HepG2 (cell line): ENCODE results near the gene SYMPK. TPM values are rescaled to one million over a fixed set of nuclear protein-coding genes. Genes with fewer than 3 reads are reported as not detected.

Experiments used
- DNMT3B ChIP-seq: conservative IDR thresholded peaks from 2 replicates; pipeline ENCODE4 v1.6.1; 2016; ENCODE audit warnings: missing biosample characterization, control low read depth
- HNRNPH1 ChIP-seq: fragments of 200-400 bp; formaldehyde crosslinking; optimal IDR thresholded peaks from 2 replicates; pipeline ENCODE3; 2017; ENCODE audit warnings: mild to moderate bottlenecking, low read depth, low read length
- HNRNPL ChIP-seq: fragments of 200-400 bp; formaldehyde crosslinking; IDR thresholded peaks from 2 replicates; pipeline ENCODE4 v1.6.1; 2017; ENCODE audit warnings: mild to moderate bottlenecking, low read depth, low read length
- MAZ ChIP-seq, 2 experiments: sonication (generic) in 1 of 2; formaldehyde crosslinking in 1 of 2; IDR thresholded peaks; 2 replicates each; pipeline versions ENCODE4 v1.5.0 to v1.6.1; 2012 to 2020; ENCODE audit warnings: low read depth in 2 of 2, mild to moderate bottlenecking in 2 of 2, borderline replicate concordance in 1 of 2, improper control_type of control experiment in 1 of 2, low read length in 1 of 2, missing genetic modification reagents in 1 of 2, moderate library complexity in 1 of 2
- MEIS1 ChIP-seq: sonication (generic); formaldehyde crosslinking; IDR thresholded peaks from 2 replicates; pipeline ENCODE4 v1.9.0; 2021; ENCODE audit warnings: mild to moderate bottlenecking, missing genetic modification reagents, moderate library complexity, borderline replicate concordance
- NFAT5 ChIP-seq: sonication (generic); formaldehyde crosslinking; IDR thresholded peaks from 2 replicates; pipeline ENCODE4 v1.4.0; 2020; ENCODE audit warnings: missing genetic modification reagents
- NPAS2 ChIP-seq: sonication (generic); formaldehyde crosslinking; IDR thresholded peaks from 2 replicates; pipeline ENCODE4 v1.8.0; 2022; ENCODE audit warnings: mild to moderate bottlenecking, missing genetic modification reagents, borderline replicate concordance
- SATB2 ChIP-seq: sonication (generic); formaldehyde crosslinking; IDR thresholded peaks from 2 replicates; pipeline ENCODE4 v1.5.0; 2020; ENCODE audit warnings: missing genetic modification reagents
- TBP ChIP-seq: sonication (generic); formaldehyde crosslinking; IDR thresholded peaks from 2 replicates; pipeline ENCODE4 v1.5.0; 2020; ENCODE audit warnings: missing genetic modification reagents
- USF2 ChIP-seq, 2 experiments: sonication (generic) in 1 of 2; formaldehyde crosslinking in 1 of 2; IDR thresholded peaks; 2 replicates each; pipeline versions ENCODE4 v1.5.1 to v1.6.1; 2011 to 2020; ENCODE audit warnings: borderline replicate concordance in 1 of 2, low read depth in 1 of 2, low read length in 1 of 2, mild to moderate bottlenecking in 1 of 2, missing genetic modification reagents in 1 of 2, moderate library complexity in 1 of 2
- ZGPAT ChIP-seq: IDR thresholded peaks from 2 replicates; pipeline ENCODE4 v1.6.1; 2016; ENCODE audit warnings: mild to moderate bottlenecking
- ZNF101 ChIP-seq: sonication (generic); formaldehyde crosslinking; IDR thresholded peaks from 2 replicates; pipeline ENCODE4 v1.4.0; 2020; ENCODE audit warnings: mild to moderate bottlenecking, low read depth, missing genetic modification reagents, borderline replicate concordance
- ZNF562 ChIP-seq: sonication (generic); formaldehyde crosslinking; IDR thresholded peaks from 2 replicates; pipeline ENCODE4 v1.8.0; 2022; ENCODE audit warnings: missing genetic modification reagents, borderline replicate concordance
- ZNF570 ChIP-seq: sonication (generic); formaldehyde crosslinking; IDR thresholded peaks from 2 replicates; pipeline ENCODE4 v1.4.0; 2020; ENCODE audit warnings: mild to moderate bottlenecking, missing genetic modification reagents, borderline replicate concordance
- ZNF580 ChIP-seq: IDR thresholded peaks from 2 replicates; pipeline ENCODE4 v1.6.1; 2016; ENCODE audit warnings: low read depth, borderline replicate concordance
- ZNF597 ChIP-seq: sonication (generic); formaldehyde crosslinking; IDR thresholded peaks from 2 replicates; pipeline ENCODE4 v1.5.0; 2020; ENCODE audit warnings: missing genetic modification reagents
- ZNF788 ChIP-seq: sonication (generic); formaldehyde crosslinking; IDR thresholded peaks from 2 replicates; pipeline ENCODE4 v1.5.0; 2020; ENCODE audit warnings: mild to moderate bottlenecking, missing genetic modification reagents, borderline replicate concordance
- polyA plus RNA-seq, 8 experiments: library from polyadenylated mRNA; depleted of rRNA in 3 of 8; stranded (reverse) in 7 of 8; unstranded in 1 of 8; fragments of >200 nt; fragmentation: Illumina TruSeq in 4 of 8; extraction: Trizol in 4 of 8; gene quantifications; 2 replicates each; pipeline versions ENCODE4 v1.2.1 to v1.2.3, GENCODE V29; 2011 to 2016; ENCODE audit warnings: low read depth in 4 of 8, missing spikeins in 1 of 8, mixed read lengths in 1 of 8; ENCODE audit not compliant: insufficient read depth in 1 of 8
- total RNA-seq, 5 experiments: library from RNA; depleted of rRNA; stranded (reverse); fragments of >200 nt; fragmentation: Illumina TruSeq; extraction: Trizol; gene quantifications; 2 replicates each; pipeline ENCODE4 v1.2.3, GENCODE V29; 2016; ENCODE audit warnings: low read depth in 1 of 5

The SYMPK gene
- total and polyA plus RNA-seq, 2 of the 13 experiments (the other 11 are each of a cell fraction or from before 2014, with no cell fraction given) = 21.9 to 55.7 TPM

- TF ChIP-seq MEIS1 (CRISPR knock-in tag) = no peak
- TF ChIP-seq ZNF788 (CRISPR knock-in tag) = no peak
- TF ChIP-seq SATB2 = no peak
- TF ChIP-seq ZNF562 = no peak
- TF ChIP-seq ZNF570 (CRISPR knock-in tag) = no peak
- no peak for TF ChIP-seq MAZ (IDR thresholded peaks at IDR 0.05; ENCODE audit: borderline replicate concordance, low read depth, low read length)
- peak; percentile 68; the same call in 1 of the 2 replicates for TF ChIP-seq MAZ (CRISPR knock-in tag; IDR thresholded peaks at IDR 0.05; ENCODE audit: low read depth)
- no peak for TF ChIP-seq NFAT5
- TF ChIP-seq HNRNPL = no peak
- no peak for TF ChIP-seq ZNF597 (CRISPR knock-in tag)
- no peak for TF ChIP-seq ZNF580 (CRISPR knock-in tag)
- no peak for TF ChIP-seq HNRNPH1
- no peak for TF ChIP-seq USF2 (IDR thresholded peaks at IDR 0.05; ENCODE audit: low read depth, low read length)
- TF ChIP-seq USF2 (CRISPR knock-in tag; IDR thresholded peaks at IDR 0.05; ENCODE audit: borderline replicate concordance) = no peak
- TF ChIP-seq ZGPAT = peak; percentile 38; the same call in 1 of the 2 replicates
- TF ChIP-seq ZNF101 (CRISPR knock-in tag) = no peak
- no peak for TF ChIP-seq DNMT3B
- no peak for TF ChIP-seq TBP
- TF ChIP-seq NPAS2 (CRISPR knock-in tag) = no peak
Observed at GRCh38 chr19:45792470-45793177, 70.3 kb downstream of the SYMPK start, which contains the start of gene DMWD (continued).
